HG03060 (cell line): ENCODE results near the gene SLC6A1.
"Not testable (repeated sequence)": the region's sequence is repeated elsewhere in the genome, so short reads cannot be mapped to it uniquely, and the experiment has no call there.

ENCODE experiments used
- ATAC-seq: cut with Tn5 transposase; IDR thresholded peaks from one replicate; pipeline ENCODE4 v1.9.1; 2021; ENCODE audit warnings: low read depth, moderate number of reproducible peaks; ENCODE audit not compliant: unreplicated experiment

The SLC6A1 gene

GRCh38 chr3:11057655-11058054 is 65.1 kb downstream of the SLC6A1 start:
- ATAC-seq, result no peak

- ATAC-seq, result no peak
Measured at GRCh38 chr3:11059090-11059798, 66.7 kb downstream of the SLC6A1 start.

- no peak for ATAC-seq
Measured at GRCh38 chr3:11059799-11060115, 67.2 kb downstream of the SLC6A1 start.

GRCh38 chr3:11060500-11061251 is 68.1 kb downstream of the SLC6A1 start:
- no peak for ATAC-seq

GRCh38 chr3:11061268-11061871 is 68.8 kb downstream of the SLC6A1 start:
- ATAC-seq, result not testable (repeated sequence)

GRCh38 chr3:11062704-11063103 is 70.2 kb downstream of the SLC6A1 start:
- no peak for ATAC-seq

- no peak for ATAC-seq
Measured at GRCh38 chr3:11071096-11071755, 78.7 kb downstream of the SLC6A1 start.

- no peak for ATAC-seq
Measured at GRCh38 chr3:11072631-11073030, 80.1 kb downstream of the SLC6A1 start.

- no peak for ATAC-seq
Measured at GRCh38 chr3:11074011-11074410, 81.5 kb downstream of the SLC6A1 start.

GRCh38 chr3:11074451-11074850 is 81.9 kb downstream of the SLC6A1 start:
- no peak for ATAC-seq

GRCh38 chr3:11075122-11075521 is 82.6 kb downstream of the SLC6A1 start:
- not testable (repeated sequence) for ATAC-seq

GRCh38 chr3:11076711-11077110 is 84.2 kb downstream of the SLC6A1 start:
- no peak for ATAC-seq

GRCh38 chr3:11077466-11077865 is 84.9 kb downstream of the SLC6A1 start:
- no peak for ATAC-seq

- ATAC-seq, result no peak
Measured at GRCh38 chr3:11078826-11079515, 86.4 kb downstream of the SLC6A1 start.

- ATAC-seq, result no peak
Measured at GRCh38 chr3:11080492-11080891, 87.9 kb downstream of the SLC6A1 start.

- no peak for ATAC-seq
Measured at GRCh38 chr3:11084098-11084497, 91.5 kb downstream of the SLC6A1 start.

- ATAC-seq, result no peak
Measured at GRCh38 chr3:11084677-11085076, 92.1 kb downstream of the SLC6A1 start.

GRCh38 chr3:11085093-11085840 is 92.7 kb downstream of the SLC6A1 start:
- ATAC-seq, result no peak

- no peak for ATAC-seq
Measured at GRCh38 chr3:11086856-11087255, 94.3 kb downstream of the SLC6A1 start.

- ATAC-seq, result no peak
Measured at GRCh38 chr3:11088066-11088465, 95.5 kb downstream of the SLC6A1 start.
